ENCODE results near the gene PDE7B.

PDE7B gene

GRCh38 chr6:136034422-136034821 lies 182.9 kb downstream of the PDE7B start:
- no peak for DNase-seq (ENCODE audit: low spot score)

GRCh38 chr6:136035378-136036070 lies 184.0 kb downstream of the PDE7B start:
- DNase-seq (ENCODE audit: low spot score), result no peak

- DNase-seq (ENCODE audit: low spot score), result no peak
Measured at GRCh38 chr6:136036071-136036380, 184.5 kb downstream of the PDE7B start.

GRCh38 chr6:136036601-136037000 lies 185.1 kb downstream of the PDE7B start:
- DNase-seq (ENCODE audit: low spot score), result no peak

- no peak for DNase-seq (ENCODE audit: low spot score)
Measured at GRCh38 chr6:136037242-136037875, 185.9 kb downstream of the PDE7B start.

GRCh38 chr6:136037876-136038460 lies 186.5 kb downstream of the PDE7B start:
- DNase-seq (ENCODE audit: low spot score), result no peak

GRCh38 chr6:136038531-136038930 lies 187.0 kb downstream of the PDE7B start:
- DNase-seq (ENCODE audit: low spot score), result no peak

- DNase-seq (ENCODE audit: low spot score), result no peak
Measured at GRCh38 chr6:136039185-136039584, 187.7 kb downstream of the PDE7B start.

GRCh38 chr6:136050475-136050874 lies 199.0 kb downstream of the PDE7B start:
- no peak for DNase-seq (ENCODE audit: low spot score)

GRCh38 chr6:136051140-136051775 lies 199.8 kb downstream of the PDE7B start:
- no peak for DNase-seq (ENCODE audit: low spot score)

GRCh38 chr6:136052031-136052430 lies 200.5 kb downstream of the PDE7B start:
- DNase-seq (ENCODE audit: low spot score), result no peak

GRCh38 chr6:136058852-136059251 lies 207.4 kb downstream of the PDE7B start:
- DNase-seq (ENCODE audit: low spot score), result no peak

- peak; percentile 27 for DNase-seq (ENCODE audit: low spot score)
Measured at GRCh38 chr6:136059308-136059707, 207.8 kb downstream of the PDE7B start.

- no peak for DNase-seq (ENCODE audit: low spot score)
Measured at GRCh38 chr6:136060052-136060451, 208.6 kb downstream of the PDE7B start.

- no peak for DNase-seq (ENCODE audit: low spot score)
Measured at GRCh38 chr6:136060759-136061158, 209.3 kb downstream of the PDE7B start.

- DNase-seq (ENCODE audit: low spot score), result no peak
Measured at GRCh38 chr6:136061701-136062100, 210.2 kb downstream of the PDE7B start.

GRCh38 chr6:136063096-136063495 lies 211.6 kb downstream of the PDE7B start:
- DNase-seq (ENCODE audit: low spot score), result no peak

GRCh38 chr6:136066005-136066404 lies 214.5 kb downstream of the PDE7B start:
- DNase-seq (ENCODE audit: low spot score), result no peak

GRCh38 chr6:136067731-136068341 lies 216.3 kb downstream of the PDE7B start:
- no peak for DNase-seq (ENCODE audit: low spot score)

GRCh38 chr6:136069119-136069518 lies 217.6 kb downstream of the PDE7B start:
- no peak for DNase-seq (ENCODE audit: low spot score)

- DNase-seq (ENCODE audit: low spot score), result no peak
Measured at GRCh38 chr6:136070815-136071214, 219.3 kb downstream of the PDE7B start.

- no peak for DNase-seq (ENCODE audit: low spot score)
Measured at GRCh38 chr6:136072691-136073090, 221.2 kb downstream of the PDE7B start.

- no peak for DNase-seq (ENCODE audit: low spot score)
Measured at GRCh38 chr6:136073216-136073615, 221.7 kb downstream of the PDE7B start.
